Measurements from ENCODE around the gene MAN2B2.

The MAN2B2 gene

GRCh38 chr4:6580353-6580752, 5.4 kb downstream of the MAN2B2 start:
- no peak for ATAC-seq
- TF ChIP-seq ZC3H10 (CRISPR knock-in tag; IDR thresholded peaks at IDR 0.05) (no peak), ISL1 (CRISPR knock-in tag; IDR thresholded peaks at IDR 0.05) (no peak), CSDC2 (CRISPR knock-in tag; IDR thresholded peaks at IDR 0.05) (no peak), ZNF565 (CRISPR knock-in tag; conservative IDR thresholded peaks at IDR 0.05; ENCODE audit: low read depth) (no peak), ZNF8 (CRISPR knock-in tag; IDR thresholded peaks at IDR 0.05) (no peak), RARB (CRISPR knock-in tag; IDR thresholded peaks at IDR 0.05) (no peak), CSRNP3 (CRISPR knock-in tag; IDR thresholded peaks at IDR 0.05) (no peak), ZFP30 (CRISPR knock-in tag; IDR thresholded peaks at IDR 0.05) (no peak), ARNTL (CRISPR knock-in tag; IDR thresholded peaks at IDR 0.05; ENCODE audit: borderline replicate concordance, low read depth) (no peak), ZNF70 (CRISPR knock-in tag; IDR thresholded peaks at IDR 0.05) (no peak), OSR1 (CRISPR knock-in tag; IDR thresholded peaks at IDR 0.05) (no peak), TCF4 (CRISPR knock-in tag; IDR thresholded peaks at IDR 0.05; ENCODE audit: borderline replicate concordance) (no peak), ZFP3 (CRISPR knock-in tag; IDR thresholded peaks at IDR 0.05) (no peak), SNAI2 (CRISPR knock-in tag; IDR thresholded peaks at IDR 0.05) (no peak)
- TF ChIP-seq, protein P1, sequence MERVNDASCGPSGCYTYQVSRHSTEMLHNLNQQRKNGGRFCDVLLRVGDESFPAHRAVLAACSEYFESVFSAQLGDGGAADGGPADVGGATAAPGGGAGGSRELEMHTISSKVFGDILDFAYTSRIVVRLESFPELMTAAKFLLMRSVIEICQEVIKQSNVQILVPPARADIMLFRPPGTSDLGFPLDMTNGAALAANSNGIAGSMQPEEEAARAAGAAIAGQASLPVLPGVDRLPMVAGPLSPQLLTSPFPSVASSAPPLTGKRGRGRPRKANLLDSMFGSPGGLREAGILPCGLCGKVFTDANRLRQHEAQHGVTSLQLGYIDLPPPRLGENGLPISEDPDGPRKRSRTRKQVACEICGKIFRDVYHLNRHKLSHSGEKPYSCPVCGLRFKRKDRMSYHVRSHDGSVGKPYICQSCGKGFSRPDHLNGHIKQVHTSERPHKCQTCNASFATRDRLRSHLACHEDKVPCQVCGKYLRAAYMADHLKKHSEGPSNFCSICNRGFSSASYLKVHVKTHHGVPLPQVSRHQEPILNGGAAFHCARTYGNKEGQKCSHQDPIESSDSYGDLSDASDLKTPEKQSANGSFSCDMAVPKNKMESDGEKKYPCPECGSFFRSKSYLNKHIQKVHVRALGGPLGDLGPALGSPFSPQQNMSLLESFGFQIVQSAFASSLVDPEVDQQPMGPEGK (CRISPR knock-in tag; IDR thresholded peaks at IDR 0.05; ENCODE audit: borderline replicate concordance) = no peak

- ATAC-seq = no peak
- no peak for TF ChIP-seq RARB (CRISPR knock-in tag; IDR thresholded peaks at IDR 0.05)
- no peak for TF ChIP-seq ESRRG (CRISPR knock-in tag; IDR thresholded peaks at IDR 0.05)
- no peak for TF ChIP-seq ZC3H10 (CRISPR knock-in tag; IDR thresholded peaks at IDR 0.05)
- TF ChIP-seq, protein P2, sequence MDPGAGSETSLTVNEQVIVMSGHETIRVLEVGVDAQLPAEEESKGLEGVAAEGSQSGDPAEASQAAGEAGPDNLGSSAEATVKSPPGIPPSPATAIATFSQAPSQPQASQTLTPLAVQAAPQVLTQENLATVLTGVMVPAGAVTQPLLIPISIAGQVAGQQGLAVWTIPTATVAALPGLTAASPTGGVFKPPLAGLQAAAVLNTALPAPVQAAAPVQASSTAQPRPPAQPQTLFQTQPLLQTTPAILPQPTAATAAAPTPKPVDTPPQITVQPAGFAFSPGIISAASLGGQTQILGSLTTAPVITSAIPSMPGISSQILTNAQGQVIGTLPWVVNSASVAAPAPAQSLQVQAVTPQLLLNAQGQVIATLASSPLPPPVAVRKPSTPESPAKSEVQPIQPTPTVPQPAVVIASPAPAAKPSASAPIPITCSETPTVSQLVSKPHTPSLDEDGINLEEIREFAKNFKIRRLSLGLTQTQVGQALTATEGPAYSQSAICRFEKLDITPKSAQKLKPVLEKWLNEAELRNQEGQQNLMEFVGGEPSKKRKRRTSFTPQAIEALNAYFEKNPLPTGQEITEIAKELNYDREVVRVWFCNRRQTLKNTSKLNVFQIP (CRISPR knock-in tag; IDR thresholded peaks at IDR 0.05; ENCODE audit: borderline replicate concordance, low read depth) = no peak
Measured at GRCh38 chr4:6581566-6582121, 6.7 kb downstream of the MAN2B2 start.

DNA sequence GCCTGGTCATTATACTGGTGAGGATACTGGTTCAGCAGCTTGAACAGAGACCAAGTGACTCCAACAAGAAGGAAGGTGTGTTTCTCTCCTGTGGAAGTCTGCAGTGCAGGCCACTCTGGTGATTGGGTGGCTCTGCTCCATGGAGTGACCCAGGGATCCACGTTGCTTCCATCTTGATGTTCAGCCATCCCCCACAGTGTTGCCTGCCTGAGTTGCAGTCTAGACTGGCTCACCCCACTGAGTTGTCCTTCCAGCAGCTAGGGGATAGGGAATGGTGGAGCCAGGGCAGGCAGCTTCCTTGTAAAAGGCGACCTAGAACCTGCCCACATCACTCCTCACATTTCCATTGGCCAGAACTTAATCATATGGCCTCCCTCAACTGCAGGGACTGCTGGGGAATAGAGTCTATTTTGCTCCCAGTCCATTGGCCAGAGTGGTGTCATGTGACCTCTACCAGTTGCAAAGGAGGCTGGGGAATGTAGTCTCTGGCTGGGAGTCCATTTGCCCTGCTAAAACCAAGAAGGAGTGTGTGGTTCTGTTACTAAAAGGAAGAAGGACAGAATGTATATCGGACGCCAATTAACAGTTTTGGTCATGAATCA, 8.0 kb downstream of the MAN2B2 start:
- ATAC-seq = peak; percentile 83
- no peak for TF ChIP-seq TCF4 (CRISPR knock-in tag; IDR thresholded peaks at IDR 0.05; ENCODE audit: borderline replicate concordance)
- no peak for TF ChIP-seq ESRRG (CRISPR knock-in tag; IDR thresholded peaks at IDR 0.05)
- no peak for TF ChIP-seq ZNF70 (CRISPR knock-in tag; IDR thresholded peaks at IDR 0.05)

DNA sequence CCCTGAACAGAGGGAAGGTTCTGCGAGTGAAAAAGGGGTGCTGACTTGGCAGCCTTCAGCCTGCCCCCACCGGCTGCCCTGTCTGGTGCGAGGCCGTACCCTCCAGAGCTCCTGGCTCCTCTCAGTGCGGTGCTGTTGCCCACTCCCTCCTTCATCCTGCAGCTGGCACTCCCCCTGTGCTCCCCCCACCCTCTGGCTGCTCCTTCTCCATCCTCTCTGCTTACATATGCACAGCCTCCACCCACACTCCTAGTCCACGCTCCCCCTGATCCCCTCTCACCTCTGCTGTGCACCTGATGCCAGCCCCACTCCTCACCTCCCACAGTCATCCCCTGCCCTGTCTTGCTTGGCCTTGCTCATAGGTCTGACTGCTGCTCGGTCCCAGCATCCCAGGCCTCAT, 9.9 kb downstream of the MAN2B2 start:
- TF ChIP-seq RARB (CRISPR knock-in tag; IDR thresholded peaks at IDR 0.05) (no peak), ZFP30 (CRISPR knock-in tag; IDR thresholded peaks at IDR 0.05) (no peak), TCF4 (CRISPR knock-in tag; IDR thresholded peaks at IDR 0.05; ENCODE audit: borderline replicate concordance) (no peak), ZNF565 (CRISPR knock-in tag; conservative IDR thresholded peaks at IDR 0.05; ENCODE audit: low read depth) (no peak), OSR1 (CRISPR knock-in tag; IDR thresholded peaks at IDR 0.05) (no peak), ZNF8 (CRISPR knock-in tag; IDR thresholded peaks at IDR 0.05) (no peak), CREB5 (CRISPR knock-in tag; IDR thresholded peaks at IDR 0.05; ENCODE audit: low read depth) (no peak), ARNTL (CRISPR knock-in tag; IDR thresholded peaks at IDR 0.05; ENCODE audit: borderline replicate concordance, low read depth) (no peak), GLIS3 (CRISPR knock-in tag; IDR thresholded peaks at IDR 0.05) (no peak), ZC3H10 (CRISPR knock-in tag; IDR thresholded peaks at IDR 0.05) (no peak), CSRNP3 (CRISPR knock-in tag; IDR thresholded peaks at IDR 0.05) (no peak), ISL1 (CRISPR knock-in tag; IDR thresholded peaks at IDR 0.05) (no peak), ESRRG (CRISPR knock-in tag; IDR thresholded peaks at IDR 0.05) (no peak), ZFP3 (CRISPR knock-in tag; IDR thresholded peaks at IDR 0.05) (no peak)
- TF ChIP-seq, protein P1 (CRISPR knock-in tag; IDR thresholded peaks at IDR 0.05; ENCODE audit: borderline replicate concordance) = no peak
- ATAC-seq = no peak

All from SK-N-SH treated with all-trans-retinoic acid at 6 μM for 48 hours (cell line).